Sigmoid colon (tissue), 7 donors: ENCODE measurements around the gene CNDP1. TPM values are rescaled to one million over a fixed set of nuclear protein-coding genes. Genes with fewer than 3 reads are reported as not detected.

Experiments used
- DNase-seq: peaks from one replicate; pipeline ENCODE4 v3.0.0-alpha.2; 2019
- H3K27ac ChIP-seq, 4 donors: fragments of 200-600 bp; sonication (generic); one replicate each; pipeline ENCODE4 v1.5.1; 2016 to 2019; ENCODE audit warnings: mild to moderate bottlenecking in 1 of 4
- H3K27me3 ChIP-seq, 3 donors: fragments of 200-600 bp; sonication (generic); one replicate each; pipeline ENCODE4 v1.5.1; 2019; ENCODE audit warnings: mild to moderate bottlenecking in 1 of 3
- H3K36me3 ChIP-seq, 4 donors: fragments of 200-600 bp; sonication (generic); one replicate each; pipeline ENCODE4 v1.5.1; 2016 to 2019
- H3K4me1 ChIP-seq, 4 donors: fragments of 200-600 bp; sonication (generic); one replicate each; pipeline ENCODE4 v1.5.1; 2017 to 2019
- H3K4me3 ChIP-seq, 4 donors: fragments of 200-600 bp; sonication (generic); one replicate each; pipeline ENCODE4 v1.5.1; 2017 to 2019; ENCODE audit warnings: mild to moderate bottlenecking in 2 of 4, moderate library complexity in 1 of 4
- H3K9me3 ChIP-seq, 4 donors: fragments of 200-600 bp in 3 of 4; sonication (generic) in 3 of 4; one replicate each; pipeline versions ENCODE4 v1.5.1 to v1.6.1; 2013 to 2019
- EP300 ChIP-seq, 4 donors: sonication (generic); formaldehyde crosslinking; IDR thresholded peaks; one replicate each; pipeline ENCODE4 v1.6.1; 2017; ENCODE audit warnings: antibody characterized with exemption in 4 of 4
- POLR2A ChIP-seq, 2 donors: fragments of 450-650 bp; IDR thresholded peaks; one replicate each; pipeline ENCODE4 v1.6.1; 2016; ENCODE audit warnings: antibody characterized with exemption in 2 of 2, mild to moderate bottlenecking in 2 of 2, moderate library complexity in 2 of 2
- POLR2AphosphoS5 ChIP-seq, 4 donors: sonication (generic); formaldehyde crosslinking; IDR thresholded peaks; one replicate each; pipeline ENCODE4 v1.6.1; 2017; ENCODE audit warnings: antibody characterized with exemption in 4 of 4
- WGBS, 2 donors: extraction: QIAGEN DNeasy Blood & Tissue Kit; methylation state at CpG; one replicate each; pipeline ENCODE4 v1.1.7; 2013; 5-methylcytosine and 5-hydroxymethylcytosine counted together
- intact Hi-C: fragments of 100-400 bp; cut with DNase I; formaldehyde crosslinking; loops from one replicate; pipeline ENCODE4 v1.15.1; 2023
- polyA plus RNA-seq, 3 donors: library from polyadenylated mRNA; stranded (reverse); fragments of 200-250 nt; gene quantifications; one replicate each; pipeline ENCODE4 v1.2.3, GENCODE V29; 2013
- total RNA-seq, 4 donors: library from RNA; depleted of rRNA; stranded (reverse); fragments of >200 nt; gene quantifications; one replicate each; pipeline ENCODE4 v1.1.0, GENCODE V29; 2016
- TF ChIP-seq, protein P1 (sequence below), 4 experiments: fragments of 450-650 bp in 3 of 4; fragments of 200-600 bp in 1 of 4; IDR thresholded peaks; one replicate each; pipeline ENCODE4 v1.5.1; 2016 to 2019; ENCODE audit warnings: antibody characterized with exemption in 4 of 4, mild to moderate bottlenecking in 3 of 4, moderate library complexity in 2 of 4
- donor health status: healthy with polysubstance abuse.
- donor health status: Bipolar disorder and iron deficiency.
- donor health status: healthy.

The CNDP1 gene
- total and polyA plus RNA-seq, 7 donors = 0.10 to 0.60 TPM; not detected in 5

DNA sequence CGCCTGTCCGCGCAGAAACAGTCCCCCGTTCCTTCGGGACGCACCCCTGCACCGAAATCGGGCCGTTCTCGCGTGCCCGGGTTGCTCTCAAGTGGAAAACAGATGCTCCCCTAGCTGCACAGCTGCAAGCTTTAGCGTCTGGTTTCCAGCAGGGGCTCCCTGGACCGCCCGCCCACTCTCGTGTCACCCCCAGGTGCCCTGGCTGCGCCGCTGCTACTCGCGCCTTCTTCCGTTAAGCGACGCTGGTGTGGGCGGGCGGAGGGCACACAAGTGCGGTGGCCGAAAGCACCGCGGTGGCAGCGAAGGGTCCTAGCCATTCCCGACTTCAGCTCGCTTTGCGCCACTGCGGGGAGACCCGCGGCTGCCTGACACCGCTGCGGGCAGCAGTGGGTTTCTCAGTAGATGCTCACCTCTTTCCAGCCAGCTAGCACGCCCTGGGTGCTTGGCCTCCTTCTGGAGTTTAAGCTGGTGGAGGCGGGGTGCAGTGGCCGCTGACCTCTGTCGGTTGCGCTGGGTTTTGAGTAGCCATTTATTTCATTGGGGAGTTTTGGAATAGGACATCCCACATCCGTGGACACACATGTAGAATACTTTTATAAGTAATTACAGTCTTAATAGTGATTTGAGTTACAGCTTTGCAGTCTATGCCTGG, 64.2 kb downstream of the CNDP1 start:
- DNase-seq = peak; percentile 80

DNA sequence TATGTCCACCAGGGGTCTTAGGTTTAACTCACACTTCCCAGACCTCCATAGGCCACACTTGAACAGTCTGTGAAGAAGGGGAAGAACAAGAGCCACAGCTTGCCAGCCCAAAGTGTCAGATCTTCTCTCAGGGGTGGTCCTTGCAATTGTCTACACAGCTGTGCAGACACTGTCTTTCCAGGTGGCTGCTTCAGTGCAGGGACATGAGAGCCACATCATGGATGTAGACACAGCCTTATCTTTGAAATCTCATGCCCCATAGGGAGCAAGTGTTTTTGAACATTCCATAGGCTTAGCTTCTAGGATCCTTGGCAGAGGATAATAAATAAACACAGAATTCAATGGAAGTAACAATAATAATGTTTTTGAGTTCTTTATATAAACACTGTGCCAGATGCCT, 70.1 kb downstream of the CNDP1 start:
- Histone ChIP-seq H3K4me1 (peaks cover 0 to 25% (median 14%) of the 10 kb centered on the region in 4 donors), H3K27me3 (no peaks in the 10 kb centered on the region), H3K36me3 (no peaks in the 10 kb centered on the region), H3K27ac (peak overlapping the region in 2 of 4 donors; percentile 44 to 59), H3K9me3 (no peaks in the 10 kb centered on the region), H3K4me3 (no peak overlapping the region)
- intact Hi-C loops = no loop called here
- TF ChIP-seq, protein P1, sequence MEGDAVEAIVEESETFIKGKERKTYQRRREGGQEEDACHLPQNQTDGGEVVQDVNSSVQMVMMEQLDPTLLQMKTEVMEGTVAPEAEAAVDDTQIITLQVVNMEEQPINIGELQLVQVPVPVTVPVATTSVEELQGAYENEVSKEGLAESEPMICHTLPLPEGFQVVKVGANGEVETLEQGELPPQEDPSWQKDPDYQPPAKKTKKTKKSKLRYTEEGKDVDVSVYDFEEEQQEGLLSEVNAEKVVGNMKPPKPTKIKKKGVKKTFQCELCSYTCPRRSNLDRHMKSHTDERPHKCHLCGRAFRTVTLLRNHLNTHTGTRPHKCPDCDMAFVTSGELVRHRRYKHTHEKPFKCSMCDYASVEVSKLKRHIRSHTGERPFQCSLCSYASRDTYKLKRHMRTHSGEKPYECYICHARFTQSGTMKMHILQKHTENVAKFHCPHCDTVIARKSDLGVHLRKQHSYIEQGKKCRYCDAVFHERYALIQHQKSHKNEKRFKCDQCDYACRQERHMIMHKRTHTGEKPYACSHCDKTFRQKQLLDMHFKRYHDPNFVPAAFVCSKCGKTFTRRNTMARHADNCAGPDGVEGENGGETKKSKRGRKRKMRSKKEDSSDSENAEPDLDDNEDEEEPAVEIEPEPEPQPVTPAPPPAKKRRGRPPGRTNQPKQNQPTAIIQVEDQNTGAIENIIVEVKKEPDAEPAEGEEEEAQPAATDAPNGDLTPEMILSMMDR (IDR thresholded peaks at IDR 0.05) = no peak
- TF ChIP-seq POLR2AphosphoS5 (IDR thresholded peaks at IDR 0.05) (no peak), POLR2A (IDR thresholded peaks at IDR 0.05) (no peak), EP300 (IDR thresholded peaks at IDR 0.05) (no peak)
- DNase-seq = no peak

More for the DNA sequence above, 64.2 kb downstream of the CNDP1 start:
- H3K4me3 ChIP-seq = peak overlapping the region; percentile 56 to 97 (median 78)
- intact Hi-C loops = loop anchor here (5.0 kb wide), 1 partner anchor 609 kb away; the partner anchor contains the start of gene PTGR3
- peak overlapping the region; percentile 92 to 99 (median 96) for H3K27ac ChIP-seq
- H3K9me3 ChIP-seq = no peaks in the 10 kb centered on the region
- H3K4me1 ChIP-seq = peaks cover 0 to 41% (median 30%) of the 10 kb centered on the region in 4 donors
- H3K27me3 ChIP-seq = no peaks in the 10 kb centered on the region
- WGBS, 2 donors = 0% methylated on average over 44 of the region's 44 CpGs
- H3K36me3 ChIP-seq = peaks cover 0 to 2% (median 0%) of the 10 kb centered on the region in 4 donors
- TF ChIP-seq POLR2A (IDR thresholded peaks at IDR 0.05) = no peak
- TF ChIP-seq, protein P1 (IDR thresholded peaks at IDR 0.05) = peak in 1 of 4 experiments; percentile 20

DNA sequence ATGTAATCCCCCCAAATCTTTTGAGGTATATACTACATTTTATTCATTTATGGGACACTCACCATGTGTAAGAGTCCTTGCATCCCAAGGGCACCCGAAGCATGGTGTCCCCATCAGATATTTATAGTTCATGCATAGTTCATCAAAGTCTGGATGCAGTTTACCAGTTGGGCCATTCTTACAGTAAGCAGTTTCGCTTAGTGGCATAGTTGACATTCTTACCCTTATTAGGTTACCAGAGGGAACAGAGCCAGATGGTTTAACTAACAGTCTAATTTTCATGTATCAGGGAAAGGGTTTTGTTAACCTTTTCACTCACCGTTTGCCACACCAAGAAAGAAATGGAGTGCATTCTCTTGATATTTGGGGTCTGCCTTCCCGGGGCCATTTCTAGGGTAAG, 70.5 kb downstream of the CNDP1 start:
- intact Hi-C loops = no loop called here
- Histone ChIP-seq H3K36me3 (no peaks in the 10 kb centered on the region), H3K27ac (peak overlapping the region in 3 of 4 donors; percentile 11 to 59 (median 44)), H3K4me1 (peaks cover 0 to 23% (median 10%) of the 10 kb centered on the region in 4 donors), H3K27me3 (no peaks in the 10 kb centered on the region), H3K4me3 (no peak overlapping the region), H3K9me3 (no peaks in the 10 kb centered on the region)
- no peak for DNase-seq
- TF ChIP-seq POLR2A (IDR thresholded peaks at IDR 0.05) = no peak
- no peak for TF ChIP-seq POLR2AphosphoS5 (IDR thresholded peaks at IDR 0.05)
- no peak for TF ChIP-seq EP300 (IDR thresholded peaks at IDR 0.05)
- TF ChIP-seq, protein P1 (IDR thresholded peaks at IDR 0.05) = no peak
- 80 to 88% methylated on average over 4 of the region's 4 CpGs for WGBS, 2 donors

DNA sequence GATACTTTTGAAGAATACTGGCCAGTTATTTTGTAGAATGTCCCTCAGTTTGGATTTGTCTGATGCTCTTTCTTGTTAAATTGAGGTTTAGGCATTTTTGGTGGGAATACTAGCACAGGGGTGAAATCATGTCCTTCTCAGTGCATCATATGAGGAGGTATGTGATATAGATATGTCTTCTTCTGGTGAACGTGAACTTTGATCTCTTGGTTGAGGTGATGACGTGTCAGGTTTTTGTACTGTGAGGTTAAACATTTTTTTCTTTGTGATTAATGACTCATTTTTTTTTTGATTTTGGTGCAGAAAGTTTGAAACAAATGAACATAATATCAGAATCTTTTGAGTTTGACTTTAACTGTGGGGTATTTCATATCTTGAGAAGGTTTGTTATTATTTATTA, 74.4 kb downstream of the CNDP1 start:
- 65 to 80% methylated on average over 2 of the region's 2 CpGs for WGBS, 2 donors
- Histone ChIP-seq H3K4me3 (no peak overlapping the region), H3K36me3 (no peaks in the 10 kb centered on the region), H3K9me3 (no peaks in the 10 kb centered on the region), H3K4me1 (peaks cover 0 to 17% (median 6%) of the 10 kb centered on the region in 4 donors), H3K27me3 (no peaks in the 10 kb centered on the region), H3K27ac (no peak overlapping the region)
- TF ChIP-seq, protein P1 (IDR thresholded peaks at IDR 0.05) = no peak
- no peak for TF ChIP-seq EP300 (IDR thresholded peaks at IDR 0.05)
- no peak for TF ChIP-seq POLR2AphosphoS5 (IDR thresholded peaks at IDR 0.05)
- no peak for TF ChIP-seq POLR2A (IDR thresholded peaks at IDR 0.05)
- intact Hi-C loops = no loop called here
- no peak for DNase-seq
